Uterus (tissue), 2 donors: Measurements from ENCODE around the gene CPNE9.

Experiments used
- CTCF ChIP-seq, 4 experiments: fragments of 200-600 bp in 2 of 4; fragments of 450-650 bp in 2 of 4; sonication (generic) in 2 of 4; IDR thresholded peaks; one replicate each; pipeline ENCODE4 v1.5.1; 2016 to 2019; ENCODE audit warnings: antibody characterized with exemption in 4 of 4, mild to moderate bottlenecking in 2 of 4, moderate library complexity in 1 of 4
- POLR2A ChIP-seq, 2 donors: fragments of 450-650 bp; IDR thresholded peaks; one replicate each; pipeline ENCODE4 v1.6.1; 2016; ENCODE audit warnings: antibody characterized with exemption in 2 of 2, mild to moderate bottlenecking in 1 of 2, moderate library complexity in 1 of 2

- TF ChIP-seq CTCF (IDR thresholded peaks at IDR 0.05) (no peak), POLR2A (IDR thresholded peaks at IDR 0.05) (no peak)
Observed at GRCh38 chr3:9713142-9713541, 9.5 kb downstream of the CPNE9 start.
